Activated T-cell treated with anti-CD3 and anti-CD28 coated beads, Interleukin-2, amount 50 U/mL, for 72 hours (primary cell): ENCODE results near the gene DYNLT2. TPM values are rescaled to one million over a fixed set of nuclear protein-coding genes. Genes with fewer than 3 reads are reported as not detected.

Experiments used
- ATAC-seq, 2 donors: fragments of 150-1000 bp; cut with Tn5 transposase; replicated peaks in 1 of 2; 2 replicates each; pipeline ENCODE4 v1.10.0; 2021; ENCODE audit warnings: moderate library complexity in 2 of 2, mild to moderate bottlenecking in 1 of 2
- DNase-seq, 2 donors: peaks; one replicate each; pipeline ENCODE4 v3.0.0; 2021 to 2022; ENCODE audit warnings: mixed read lengths in 1 of 2
- H3K27ac Mint-ChIP-seq: one replicate; pipeline ENCODE4 v1.8.0; 2022; ENCODE audit warnings: mild to moderate bottlenecking, moderate library complexity, mixed read lengths
- H3K27me3 Mint-ChIP-seq: one replicate; pipeline ENCODE4 v1.8.0; 2022; ENCODE audit warnings: low read depth, mixed read lengths
- H3K36me3 Mint-ChIP-seq, 2 donors: one replicate each; pipeline ENCODE4 v1.8.0; 2022; ENCODE audit warnings: mixed read lengths in 2 of 2, mild to moderate bottlenecking in 1 of 2; ENCODE audit not compliant: insufficient read depth in 2 of 2
- H3K4me1 Mint-ChIP-seq: one replicate; pipeline ENCODE4 v1.8.0; 2022; ENCODE audit warnings: low read depth, mixed read lengths
- H3K4me3 Mint-ChIP-seq, 2 donors: one replicate each; pipeline ENCODE4 v1.8.0; 2022; ENCODE audit warnings: mild to moderate bottlenecking in 2 of 2, mixed read lengths in 2 of 2, moderate library complexity in 2 of 2
- H3K9me3 Mint-ChIP-seq, 2 donors: one replicate each; pipeline ENCODE4 v1.8.0; 2022; ENCODE audit warnings: mixed read lengths in 2 of 2
- total RNA-seq, 2 donors: library from RNA; stranded (reverse); gene quantifications; one replicate each; pipeline ENCODE4 v1.2.3, GENCODE V29; 2022

DYNLT2 gene, protein sequence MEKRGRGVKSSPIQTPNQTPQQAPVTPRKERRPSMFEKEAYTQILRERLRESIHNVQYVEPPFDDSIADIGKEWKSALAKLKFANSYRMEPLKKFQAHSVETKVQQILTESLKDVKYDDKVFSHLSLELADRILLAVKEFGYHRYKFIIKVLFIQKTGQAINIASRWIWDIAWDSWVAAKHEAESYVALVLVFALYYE
- 1 to 10 TPM; 1.7 to 2.7 TPM for total RNA-seq

DNA sequence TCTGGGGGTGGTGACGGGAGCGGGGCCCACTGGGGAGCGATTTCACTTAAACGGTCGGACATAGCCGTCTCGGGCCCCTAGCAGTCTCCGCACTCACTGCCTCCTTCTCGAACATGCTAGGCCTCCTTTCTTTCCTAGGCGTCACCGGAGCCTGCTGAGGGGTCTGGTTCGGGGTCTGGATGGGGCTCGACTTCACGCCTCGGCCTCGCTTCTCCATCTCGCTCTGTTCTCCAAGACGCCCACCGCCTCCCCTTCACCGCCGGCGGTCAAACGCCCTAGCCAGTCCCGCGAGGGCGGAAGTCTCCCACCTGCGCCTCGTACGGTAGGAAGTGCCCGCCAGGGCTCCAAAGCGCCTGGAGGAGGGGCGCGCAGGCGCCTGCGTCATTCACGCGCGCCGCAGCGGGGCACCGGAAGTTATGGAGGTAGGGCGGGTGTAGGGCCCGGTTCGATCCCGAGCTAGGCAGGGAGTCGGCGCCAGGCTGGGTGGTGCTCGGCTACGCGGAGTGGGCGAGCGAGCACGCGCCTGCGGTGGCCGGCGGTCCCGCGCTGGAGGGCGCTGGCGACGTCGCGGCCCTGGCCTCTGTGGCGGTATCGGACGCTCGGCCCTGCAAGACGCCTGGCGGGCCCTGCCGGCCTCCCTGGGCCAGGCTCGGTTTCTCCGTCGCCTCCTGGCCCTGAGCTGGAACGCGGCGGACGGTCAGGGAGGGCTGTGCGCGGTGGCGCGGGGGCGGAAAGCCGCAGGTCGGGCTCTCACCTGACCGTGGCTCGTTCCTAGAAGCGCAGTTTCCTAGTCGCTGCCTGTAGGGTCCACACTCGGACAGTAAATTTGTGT, at the start of gene DYNLT2, which contains the start of gene ERMARD:
Gene DYNLT2 (minus strand): TSS at position 331 of the 832 bp plus-strand sequence. CDS start 114 bp downstream, at position 217.
Gene ERMARD (plus strand): TSS at position 381 of the 832 bp plus-strand sequence. CDS start 36 bp downstream, at position 417.
- DNase-seq (peak; percentile 95 to 96), ATAC-seq (peak; percentile 98)
- Mint-ChIP-seq H3K36me3 (peaks cover 4 to 16% of the 10 kb centered on the region in 2 donors), H3K4me1 (peaks cover 34% of the 10 kb centered on the region), H3K27me3 (no peaks in the 10 kb centered on the region), H3K9me3 (peaks cover 0 to 2% of the 10 kb centered on the region in 2 donors), H3K4me3 (peak within 1 kb of the TSS; percentile 94 to 96), H3K27ac (peak within 1 kb of the TSS; percentile 97)

DNA sequence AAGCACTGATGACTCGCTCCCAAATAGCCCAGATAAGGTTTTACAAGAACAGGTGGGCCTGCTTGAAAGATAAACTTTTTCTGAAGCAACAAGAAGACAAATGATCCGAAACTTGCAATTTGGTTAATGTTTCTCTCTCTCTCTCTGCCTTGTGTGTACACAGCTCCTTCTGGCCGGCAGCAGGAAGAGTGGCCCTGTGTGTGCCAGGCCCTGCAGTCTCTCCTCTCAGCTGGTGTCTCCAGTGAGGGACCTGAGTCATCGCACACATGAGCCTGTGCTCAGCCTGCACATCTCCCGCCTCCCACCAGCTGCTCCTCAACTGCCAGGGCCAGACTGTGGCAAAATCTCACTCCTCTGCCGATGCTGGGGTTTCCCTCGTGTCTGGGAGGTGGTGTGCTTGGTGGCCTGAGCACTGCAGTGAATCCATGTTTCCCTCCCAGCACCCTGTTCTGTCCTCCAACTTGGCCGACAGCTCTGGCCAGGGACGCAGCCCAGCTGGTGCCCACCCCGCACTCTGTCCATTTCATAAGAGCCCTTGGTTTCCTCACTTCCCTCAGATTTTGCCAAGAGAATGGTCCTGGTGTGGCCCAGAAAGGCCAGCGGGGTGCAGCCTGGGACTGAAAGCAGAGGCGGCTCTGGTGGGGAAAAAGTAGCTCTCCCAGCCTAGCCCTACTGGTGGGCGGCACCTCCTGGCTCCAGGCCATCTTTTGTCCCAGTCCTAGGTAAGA, 49.5 kb upstream of the DYNLT2 start:
- ATAC-seq (no peak), DNase-seq (no peak)
- H3K27ac Mint-ChIP-seq, result no peak overlapping the region
- H3K9me3 Mint-ChIP-seq, result no peaks in the 10 kb centered on the region
- no peak overlapping the region for H3K4me3 Mint-ChIP-seq
- peaks cover 42% of the 10 kb centered on the region for H3K27me3 Mint-ChIP-seq
- H3K4me1 Mint-ChIP-seq, result peaks cover 30% of the 10 kb centered on the region
- no peaks in the 10 kb centered on the region for H3K36me3 Mint-ChIP-seq

DNA sequence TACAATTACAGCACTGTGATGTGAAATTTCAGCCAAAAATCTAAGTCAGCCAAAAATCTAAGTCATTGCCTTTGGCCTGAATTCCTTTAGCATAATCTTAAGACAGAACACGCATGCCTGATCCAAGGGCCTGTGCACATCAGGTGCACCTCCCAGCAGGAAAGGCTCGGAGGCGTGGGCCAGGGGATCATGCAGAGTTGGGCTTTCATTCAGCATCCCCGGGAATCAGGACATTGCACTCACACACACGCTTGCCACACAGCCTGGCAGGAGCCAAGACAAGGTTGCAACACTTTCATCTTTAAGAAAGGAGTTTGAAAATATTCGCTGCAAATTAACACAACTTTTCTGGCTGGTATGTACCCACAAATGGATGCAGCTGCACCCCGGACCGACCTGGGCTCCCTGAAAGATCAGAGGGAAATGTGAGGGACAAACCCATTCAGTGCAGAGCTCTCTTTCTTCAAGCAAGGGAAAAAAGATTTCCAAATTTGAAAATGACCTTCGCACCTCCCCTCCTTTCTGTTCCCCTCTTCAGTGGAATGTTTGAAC, 48.8 kb upstream of the DYNLT2 start:
- H3K27me3 Mint-ChIP-seq, result peaks cover 35% of the 10 kb centered on the region

DNA sequence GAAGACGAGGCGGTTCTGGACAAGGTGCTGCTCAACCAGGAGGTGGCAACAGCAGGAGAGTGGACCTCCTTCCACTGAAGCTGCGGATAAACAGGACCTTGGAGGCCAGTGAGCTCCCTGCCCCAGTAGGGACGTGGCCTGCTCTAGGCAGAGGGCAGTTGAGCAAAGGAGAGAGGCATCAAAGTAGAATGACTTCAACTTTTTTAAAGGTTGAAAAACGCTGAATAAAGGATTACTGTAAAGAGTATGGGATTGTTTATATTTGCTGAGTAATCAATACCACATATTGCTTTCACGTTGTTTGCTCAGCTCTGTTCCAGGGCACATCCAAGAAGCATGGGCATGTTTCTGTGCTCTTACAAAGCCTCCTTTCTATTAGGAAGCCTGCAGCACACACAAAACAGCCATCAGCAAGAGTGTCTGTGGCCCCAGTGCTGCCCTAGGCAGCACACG, 48.1 kb upstream of the DYNLT2 start:
- no peaks in the 10 kb centered on the region for H3K9me3 Mint-ChIP-seq
- peaks cover 28% of the 10 kb centered on the region for H3K27me3 Mint-ChIP-seq
- peaks cover 17% of the 10 kb centered on the region for H3K4me1 Mint-ChIP-seq
- DNase-seq (no peak), ATAC-seq (no peak)
- no peak overlapping the region for H3K4me3 Mint-ChIP-seq
- no peak overlapping the region for H3K27ac Mint-ChIP-seq
- H3K36me3 Mint-ChIP-seq, result no peaks in the 10 kb centered on the region

More for the DNA sequence above, 48.8 kb upstream of the DYNLT2 start:
- Mint-ChIP-seq H3K27ac (no peak overlapping the region), H3K4me3 (no peak overlapping the region), H3K4me1 (peaks cover 24% of the 10 kb centered on the region), H3K9me3 (no peaks in the 10 kb centered on the region), H3K36me3 (no peaks in the 10 kb centered on the region)
- ATAC-seq, result no peak
- no peak for DNase-seq

DNA sequence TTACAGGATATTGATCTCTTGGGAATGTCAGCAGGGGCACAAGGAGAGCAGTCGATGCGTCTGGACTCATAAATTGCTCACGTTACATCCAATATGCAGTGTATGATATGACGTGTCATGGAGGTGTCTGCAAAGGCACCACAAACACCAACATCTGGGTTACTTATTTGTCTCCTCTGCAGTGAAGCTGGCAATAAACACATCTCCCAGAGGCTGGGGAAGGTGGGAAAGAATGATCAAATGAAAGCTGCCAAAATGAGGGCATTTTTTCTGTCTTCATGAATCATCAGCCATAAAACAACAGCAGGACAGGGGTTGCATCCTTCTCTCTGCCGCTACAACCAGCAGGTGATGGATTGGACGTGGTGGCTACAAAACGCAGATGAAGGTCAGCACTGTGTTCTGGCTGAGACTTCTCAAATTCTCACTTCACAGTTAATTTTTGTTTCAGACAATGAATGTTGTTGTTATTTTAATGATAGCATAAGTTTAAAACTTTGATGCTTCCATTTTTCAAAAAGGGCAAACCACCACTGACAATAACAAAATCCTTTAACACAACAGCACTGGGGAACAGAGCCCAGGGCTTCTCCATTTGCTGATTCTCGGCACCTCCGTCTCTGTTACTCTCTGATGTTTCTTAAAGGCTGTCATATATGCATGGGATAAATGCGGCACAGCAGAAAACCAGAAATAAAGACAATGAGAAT, 47.5 kb upstream of the DYNLT2 start:
- peaks cover 11% of the 10 kb centered on the region for H3K4me1 Mint-ChIP-seq
- no peak for ATAC-seq
- H3K4me3 Mint-ChIP-seq, result no peak overlapping the region
- no peak overlapping the region for H3K27ac Mint-ChIP-seq
- no peaks in the 10 kb centered on the region for H3K9me3 Mint-ChIP-seq
- H3K27me3 Mint-ChIP-seq, result peaks cover 22% of the 10 kb centered on the region
- no peaks in the 10 kb centered on the region for H3K36me3 Mint-ChIP-seq
- DNase-seq, result no peak

DNA sequence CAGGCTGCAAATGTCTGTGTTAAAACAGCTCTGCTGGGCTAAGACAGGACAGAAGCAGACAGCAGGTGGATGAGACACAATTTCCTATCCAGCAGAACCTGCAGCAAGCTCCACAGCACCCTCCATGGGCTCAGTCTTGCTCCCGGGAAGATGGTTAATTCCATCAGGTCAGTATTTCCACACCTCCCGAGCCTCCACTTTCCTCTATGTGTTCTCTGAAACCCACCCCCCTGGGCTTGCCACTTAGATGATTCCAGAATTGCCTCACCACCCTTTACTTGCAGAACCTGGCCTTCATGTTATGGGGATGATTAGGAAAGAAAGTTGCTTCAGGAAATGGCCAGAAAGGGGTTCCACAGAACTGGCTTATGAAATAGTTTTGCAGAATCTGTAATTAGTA, 43.8 kb upstream of the DYNLT2 start:
- no peaks in the 10 kb centered on the region for H3K9me3 Mint-ChIP-seq
- H3K4me3 Mint-ChIP-seq, result no peak overlapping the region
- H3K27me3 Mint-ChIP-seq, result peaks cover 43% of the 10 kb centered on the region
- no peak overlapping the region for H3K27ac Mint-ChIP-seq
- peaks cover 14% of the 10 kb centered on the region for H3K4me1 Mint-ChIP-seq
- ATAC-seq (no peak), DNase-seq (no peak)
- no peaks in the 10 kb centered on the region for H3K36me3 Mint-ChIP-seq

DNA sequence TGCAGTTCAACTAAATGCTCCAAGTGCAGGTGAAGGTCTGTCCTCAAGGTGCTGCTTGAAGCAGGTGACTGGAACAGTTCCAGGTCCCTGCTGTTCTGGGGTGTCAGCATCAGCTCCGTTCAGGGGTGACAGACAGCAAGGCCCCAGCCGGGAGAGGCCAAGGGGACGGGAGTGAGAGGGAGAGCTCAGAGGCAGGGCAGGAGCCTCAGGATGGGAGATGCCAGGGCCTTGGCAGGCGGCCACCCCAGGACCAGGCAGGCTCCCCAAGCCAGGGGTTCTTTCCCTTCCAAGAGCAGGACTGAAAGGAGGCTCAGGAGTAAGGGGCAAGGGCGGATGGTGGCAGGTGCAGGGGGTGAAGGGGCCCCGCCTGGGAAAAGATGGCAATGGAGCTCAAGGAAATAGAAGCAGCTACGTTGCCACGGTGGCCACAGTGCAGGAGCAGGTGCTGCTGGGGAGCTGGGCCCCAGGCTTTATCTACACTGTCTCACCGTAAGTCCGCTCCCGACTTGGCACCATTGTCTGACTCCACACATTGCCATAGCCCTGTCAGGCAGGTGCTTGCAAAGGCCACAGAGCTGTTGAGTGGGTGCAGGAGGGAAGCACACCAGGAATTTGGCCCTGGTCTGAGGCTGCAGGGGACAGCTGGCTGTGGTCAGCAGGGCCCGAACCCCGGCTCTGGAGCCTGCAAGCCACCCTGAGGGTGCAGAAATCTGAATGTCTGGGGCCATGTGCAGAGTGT, 43.1 kb upstream of the DYNLT2 start:
- Mint-ChIP-seq H3K27me3 (peaks cover 43% of the 10 kb centered on the region), H3K36me3 (no peaks in the 10 kb centered on the region), H3K4me1 (peaks cover 21% of the 10 kb centered on the region), H3K9me3 (no peaks in the 10 kb centered on the region), H3K4me3 (no peak overlapping the region), H3K27ac (no peak overlapping the region)
- no peak for DNase-seq
- no peak for ATAC-seq

DNA sequence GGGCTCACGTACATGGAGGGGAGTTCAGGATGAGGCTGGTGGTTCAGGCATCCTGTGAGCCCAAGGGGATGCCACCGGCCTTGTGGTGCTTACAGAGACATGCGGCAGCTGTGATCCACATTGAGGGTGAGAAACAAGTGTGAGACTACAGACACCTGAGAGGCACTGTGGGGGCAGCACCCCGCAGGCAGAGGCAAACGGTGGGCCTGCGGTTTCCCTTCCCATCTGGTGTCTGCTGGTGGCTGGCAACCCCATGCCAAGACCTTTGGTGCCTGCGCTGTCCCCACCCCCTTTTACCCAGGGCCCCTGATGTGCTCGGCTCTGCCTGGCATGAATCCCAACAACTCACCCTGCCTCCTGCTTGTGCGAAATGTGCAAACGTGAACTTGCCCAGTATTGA, 42.0 kb upstream of the DYNLT2 start:
- no peak overlapping the region for H3K27ac Mint-ChIP-seq
- H3K9me3 Mint-ChIP-seq, result no peaks in the 10 kb centered on the region
- no peak overlapping the region for H3K4me3 Mint-ChIP-seq
- no peaks in the 10 kb centered on the region for H3K36me3 Mint-ChIP-seq
- ATAC-seq (no peak), DNase-seq (no peak)
- H3K27me3 Mint-ChIP-seq, result peaks cover 35% of the 10 kb centered on the region
- peaks cover 26% of the 10 kb centered on the region for H3K4me1 Mint-ChIP-seq

DNA sequence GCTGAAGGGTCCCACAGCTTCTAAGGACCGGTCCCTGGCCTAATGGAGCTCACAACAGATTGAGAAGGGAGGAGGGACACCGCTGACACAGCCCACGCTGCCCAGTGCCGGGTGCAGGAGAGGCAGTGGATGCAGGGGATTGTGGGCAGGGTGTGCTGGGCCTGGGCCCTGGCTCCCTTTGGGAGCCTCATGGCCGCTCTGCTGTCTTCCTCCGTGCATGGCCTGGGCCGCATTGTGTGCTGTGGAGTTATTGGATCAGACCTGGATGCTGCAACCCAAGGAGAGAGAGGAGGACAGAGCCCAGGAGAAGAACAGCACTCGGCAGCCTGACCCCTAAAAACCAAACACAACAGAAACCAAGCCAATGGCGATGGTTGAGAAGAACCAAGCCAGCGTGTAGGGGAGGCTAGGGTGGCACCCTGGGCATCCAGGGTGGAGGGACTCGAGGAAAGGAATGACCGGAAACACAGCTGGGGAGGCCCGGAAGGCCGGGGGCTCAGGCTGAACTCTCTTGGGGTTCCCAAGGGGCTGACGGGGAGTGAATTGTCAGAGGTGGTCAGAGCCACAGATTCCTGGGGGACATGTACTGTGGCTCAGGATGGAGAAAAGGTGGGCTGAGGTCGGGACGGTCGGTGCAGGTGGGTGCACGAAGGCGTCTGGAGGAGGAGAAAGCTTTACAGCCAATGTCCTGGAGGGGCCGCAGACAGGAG, 41.1 kb upstream of the DYNLT2 start:
- H3K9me3 Mint-ChIP-seq, result no peaks in the 10 kb centered on the region
- H3K4me1 Mint-ChIP-seq, result peaks cover 26% of the 10 kb centered on the region
- no peaks in the 10 kb centered on the region for H3K36me3 Mint-ChIP-seq
- peaks cover 29% of the 10 kb centered on the region for H3K27me3 Mint-ChIP-seq
- DNase-seq (no peak), ATAC-seq (no peak)
- no peak overlapping the region for H3K4me3 Mint-ChIP-seq
- H3K27ac Mint-ChIP-seq, result no peak overlapping the region

DNA sequence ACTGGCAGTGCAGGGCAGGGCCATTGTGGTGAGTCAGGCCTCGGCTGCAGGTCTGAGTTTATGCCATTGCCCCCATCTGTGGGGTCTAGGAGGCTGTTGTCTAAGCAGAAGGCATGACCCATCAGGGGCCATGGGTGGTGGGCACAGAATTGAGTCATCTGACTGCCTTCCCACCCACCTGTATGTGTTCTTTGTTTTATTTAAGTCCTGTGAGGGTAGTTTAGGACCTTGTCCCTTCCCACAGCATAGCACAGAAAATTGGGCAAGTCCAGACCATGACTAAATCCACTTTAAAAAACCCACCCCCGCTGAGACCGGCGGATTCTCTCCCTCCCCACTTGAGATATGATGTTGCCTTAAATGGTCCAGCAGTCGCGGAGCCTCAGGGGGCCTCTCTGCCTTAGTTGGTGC, 40.4 kb upstream of the DYNLT2 start:
- no peak for DNase-seq
- Mint-ChIP-seq H3K36me3 (no peaks in the 10 kb centered on the region), H3K27ac (no peak overlapping the region), H3K27me3 (peaks cover 29% of the 10 kb centered on the region), H3K9me3 (no peaks in the 10 kb centered on the region), H3K4me3 (peak overlapping the region; percentile 55 to 68), H3K4me1 (peaks cover 26% of the 10 kb centered on the region)
- no peak for ATAC-seq
